ENCODE measurements around the gene CCL27.

Gene CCL27

DNA sequence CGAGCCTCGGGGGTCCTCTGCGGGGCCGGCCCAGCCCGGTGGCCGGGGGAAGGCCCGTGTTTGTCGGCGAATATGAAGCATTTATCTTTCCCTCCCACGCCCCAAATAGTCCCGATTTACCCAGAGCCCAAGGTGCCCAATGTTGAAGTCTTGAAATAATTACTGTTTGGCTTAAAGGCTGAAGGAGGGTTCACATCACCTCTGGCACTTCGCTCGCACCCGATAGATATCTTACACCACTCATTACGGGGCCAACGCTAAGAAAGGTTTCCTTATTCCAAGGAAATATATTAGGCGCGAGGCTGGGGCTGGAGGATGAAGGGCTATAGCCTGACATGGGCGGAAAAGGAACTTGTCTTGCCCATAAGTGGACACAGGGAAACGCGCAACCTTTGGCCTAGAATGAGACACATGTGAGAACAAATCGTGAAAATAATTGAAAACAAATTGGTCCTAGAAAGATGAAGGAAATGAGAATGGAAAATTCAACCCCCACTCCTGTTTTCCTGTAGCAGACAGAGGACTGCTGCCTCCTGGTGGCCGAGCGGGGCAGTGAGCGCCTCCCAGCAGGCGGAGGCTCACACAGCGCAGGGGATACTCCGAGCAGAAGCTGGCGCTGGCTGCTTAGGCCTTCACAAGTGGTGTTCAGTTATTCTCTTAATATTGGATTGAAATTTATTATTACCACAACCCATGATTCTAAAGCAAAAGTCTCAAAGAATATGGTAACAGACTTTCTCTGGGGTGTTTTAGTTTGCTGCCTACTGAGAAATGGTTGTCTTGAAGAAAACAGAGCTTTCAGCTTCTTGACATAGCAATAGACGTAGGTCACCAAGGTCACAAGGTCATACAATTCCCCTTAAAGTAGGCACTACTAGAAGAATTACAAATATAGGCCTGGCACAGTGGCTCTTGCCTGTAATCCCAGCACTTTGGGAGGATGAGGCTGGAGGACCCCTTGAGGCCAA is 39.6 kb upstream of the CCL27 start:
- peak; percentile 92 for DNase-seq (ENCODE audit: low read depth)
- H3K4me3 ChIP-seq (ENCODE audit: control insufficient read depth, low read depth, low read length): peak overlapping the region; percentile 58
- TF ChIP-seq, protein P1, sequence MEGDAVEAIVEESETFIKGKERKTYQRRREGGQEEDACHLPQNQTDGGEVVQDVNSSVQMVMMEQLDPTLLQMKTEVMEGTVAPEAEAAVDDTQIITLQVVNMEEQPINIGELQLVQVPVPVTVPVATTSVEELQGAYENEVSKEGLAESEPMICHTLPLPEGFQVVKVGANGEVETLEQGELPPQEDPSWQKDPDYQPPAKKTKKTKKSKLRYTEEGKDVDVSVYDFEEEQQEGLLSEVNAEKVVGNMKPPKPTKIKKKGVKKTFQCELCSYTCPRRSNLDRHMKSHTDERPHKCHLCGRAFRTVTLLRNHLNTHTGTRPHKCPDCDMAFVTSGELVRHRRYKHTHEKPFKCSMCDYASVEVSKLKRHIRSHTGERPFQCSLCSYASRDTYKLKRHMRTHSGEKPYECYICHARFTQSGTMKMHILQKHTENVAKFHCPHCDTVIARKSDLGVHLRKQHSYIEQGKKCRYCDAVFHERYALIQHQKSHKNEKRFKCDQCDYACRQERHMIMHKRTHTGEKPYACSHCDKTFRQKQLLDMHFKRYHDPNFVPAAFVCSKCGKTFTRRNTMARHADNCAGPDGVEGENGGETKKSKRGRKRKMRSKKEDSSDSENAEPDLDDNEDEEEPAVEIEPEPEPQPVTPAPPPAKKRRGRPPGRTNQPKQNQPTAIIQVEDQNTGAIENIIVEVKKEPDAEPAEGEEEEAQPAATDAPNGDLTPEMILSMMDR (conservative IDR thresholded peaks at IDR 0.05; ENCODE audit: control insufficient read depth, insufficient read depth, low read depth, low read length): peak; percentile 99

DNA sequence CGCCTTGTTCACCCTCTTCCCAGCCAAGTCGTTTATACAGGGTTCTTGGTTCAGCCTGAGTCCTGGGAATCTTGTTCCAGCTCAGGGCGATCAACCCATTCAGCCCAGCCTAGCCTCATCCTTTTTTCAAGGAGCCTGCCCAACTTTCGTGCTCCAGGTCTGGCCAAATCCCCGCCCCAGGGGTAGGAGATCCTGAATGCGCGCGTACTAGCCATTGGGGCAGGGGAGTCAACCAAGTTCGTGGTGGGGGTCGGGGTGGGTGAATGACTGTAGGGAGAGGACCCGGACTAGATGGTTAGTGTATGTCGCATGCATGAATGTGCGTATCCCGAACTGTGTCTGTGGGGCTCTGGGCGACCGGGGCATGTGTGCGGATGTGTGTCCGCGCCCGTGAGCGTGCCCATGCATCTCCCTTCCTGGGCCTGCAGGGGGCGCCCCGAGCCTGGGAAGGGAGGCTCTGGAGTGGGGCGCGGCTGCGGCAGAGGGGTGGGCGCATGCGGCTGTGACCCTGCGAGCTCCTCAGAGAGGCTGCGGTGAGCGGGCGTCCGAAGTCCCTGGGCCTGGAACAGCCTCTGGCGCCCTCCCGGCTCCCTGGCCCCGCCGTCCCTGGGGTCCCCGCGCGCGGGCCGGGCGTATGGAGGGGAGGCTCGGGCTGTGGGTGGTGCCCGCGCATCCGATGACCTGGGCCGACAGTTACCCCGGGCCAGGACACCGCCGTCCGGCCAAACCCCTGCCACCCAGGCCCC is 38.7 kb upstream of the CCL27 start:
- DNase-seq (ENCODE audit: low read depth): peak; percentile 46

DNA sequence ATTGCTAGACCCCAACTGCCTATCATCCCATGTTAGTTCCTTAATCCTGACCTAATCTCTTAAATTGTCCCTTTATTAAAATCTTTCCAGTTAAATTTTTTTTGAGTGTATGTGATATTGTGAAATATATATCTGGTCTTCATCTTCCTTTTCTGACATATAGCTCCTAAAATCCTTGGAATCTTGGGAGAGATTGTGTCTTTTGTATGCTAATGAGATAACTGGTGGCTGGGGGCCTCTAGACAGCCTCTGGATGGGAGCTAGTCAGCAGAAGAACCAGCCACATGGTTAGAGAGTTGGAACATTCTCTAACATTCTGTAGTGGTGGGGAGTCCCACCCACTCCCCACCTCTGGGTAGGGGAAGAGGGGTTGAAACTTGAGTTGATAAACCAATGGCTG is 32.4 kb upstream of the CCL27 start:
- DNase-seq (ENCODE audit: low read depth): no peak
- TF ChIP-seq, protein P1 (conservative IDR thresholded peaks at IDR 0.05; ENCODE audit: control insufficient read depth, insufficient read depth, low read depth, low read length): no peak
- H3K4me3 ChIP-seq (ENCODE audit: control insufficient read depth, low read depth, low read length): no peak overlapping the region

More for the DNA sequence above, 38.7 kb upstream of the CCL27 start:
- TF ChIP-seq, protein P1 (conservative IDR thresholded peaks at IDR 0.05; ENCODE audit: control insufficient read depth, insufficient read depth, low read depth, low read length): peak; percentile 65
- H3K4me3 ChIP-seq (ENCODE audit: control insufficient read depth, low read depth, low read length): peak overlapping the region; percentile 58

DNA sequence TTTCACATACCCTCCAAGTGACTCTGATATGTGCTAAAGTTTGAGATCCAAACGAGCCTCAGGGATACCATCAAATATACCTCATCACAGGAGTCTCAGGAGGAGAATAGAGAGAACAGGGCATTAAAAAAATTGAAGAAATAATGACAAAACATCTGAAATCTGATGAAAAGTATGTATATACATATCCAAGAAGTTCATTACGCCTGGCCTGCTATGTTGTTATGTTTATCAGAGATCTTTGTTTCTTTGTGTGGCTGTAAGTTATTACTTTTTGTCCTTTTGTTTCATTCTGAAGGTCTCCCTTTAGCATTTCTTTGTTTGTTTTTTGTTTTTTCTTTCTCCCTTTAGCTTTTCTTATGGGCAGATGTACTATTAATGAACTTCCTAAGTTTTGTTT is 31.1 kb upstream of the CCL27 start:
- DNase-seq (ENCODE audit: low read depth): no peak
- no peak overlapping the region for H3K4me3 ChIP-seq (ENCODE audit: control insufficient read depth, low read depth, low read length)
- TF ChIP-seq, protein P1 (conservative IDR thresholded peaks at IDR 0.05; ENCODE audit: control insufficient read depth, insufficient read depth, low read depth, low read length): no peak

DNA sequence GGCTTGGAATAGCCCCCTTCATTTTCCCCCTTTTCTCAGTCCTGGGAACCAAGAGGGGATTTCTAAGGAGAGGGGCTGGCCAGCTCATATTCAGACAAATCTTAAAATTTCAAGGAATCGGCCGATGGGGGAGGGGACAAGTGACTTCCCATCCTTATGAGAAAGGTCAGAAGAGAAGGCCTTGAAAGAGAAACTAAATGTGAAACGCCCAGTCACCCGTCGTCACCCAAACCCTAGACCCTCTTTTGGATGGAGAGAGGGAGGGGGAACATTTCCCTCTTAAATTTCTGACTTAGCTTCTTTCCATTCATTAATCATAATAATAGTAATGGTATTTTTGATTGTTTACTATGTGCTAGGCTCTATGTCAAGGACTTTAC is 29.5 kb upstream of the CCL27 start:
- no peak for DNase-seq (ENCODE audit: low read depth)
- H3K4me3 ChIP-seq (ENCODE audit: control insufficient read depth, low read depth, low read length): no peak overlapping the region
- TF ChIP-seq, protein P1 (conservative IDR thresholded peaks at IDR 0.05; ENCODE audit: control insufficient read depth, insufficient read depth, low read depth, low read length): no peak

DNA sequence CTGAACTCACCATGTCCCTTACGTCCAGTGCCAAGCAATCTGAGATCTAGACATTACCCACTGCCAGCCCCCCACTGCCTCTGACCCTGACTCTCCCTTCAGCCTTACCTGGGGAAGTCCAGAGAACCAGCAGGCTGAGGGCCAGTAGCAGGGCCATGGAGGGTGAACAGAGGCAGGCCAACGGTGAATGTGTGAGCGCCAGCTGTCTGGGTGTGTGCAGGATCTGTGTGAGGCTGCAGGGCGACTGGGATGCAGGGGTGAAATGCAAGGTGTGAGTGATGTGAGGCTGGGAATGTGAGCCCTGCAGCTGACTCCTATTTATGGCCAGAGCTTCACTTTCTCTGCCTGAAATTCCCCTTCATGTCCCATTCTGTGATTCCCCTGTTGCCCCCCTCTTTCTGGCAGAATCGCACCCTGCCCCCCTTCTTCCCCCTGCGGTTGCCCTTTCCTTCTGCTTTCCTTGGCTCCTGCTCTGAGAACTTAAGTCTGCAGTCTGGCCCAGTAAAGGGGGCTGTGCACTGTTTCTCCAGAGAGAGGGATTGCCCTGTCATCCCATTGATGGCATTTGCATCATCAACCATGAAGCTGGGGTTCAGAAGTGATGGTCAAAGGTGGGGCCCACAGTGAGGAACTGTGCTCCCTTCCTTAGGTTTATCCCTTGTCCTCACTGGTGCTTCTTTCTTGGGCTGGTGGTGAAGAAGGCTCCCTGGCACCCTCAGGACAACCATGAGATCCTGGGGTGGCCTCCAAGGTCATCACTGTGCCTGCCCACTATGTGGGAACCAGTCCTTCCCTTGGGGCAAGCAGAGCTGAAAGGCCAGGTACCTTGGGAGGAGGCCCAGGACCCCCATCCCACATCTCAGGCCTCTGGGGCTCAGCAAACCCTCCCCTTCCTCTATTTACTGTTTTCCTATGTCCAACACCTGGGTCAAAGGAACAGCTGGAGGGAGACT is 28.8 kb upstream of the CCL27 start, which contains the start of gene CCL19:
TSS of gene CCL19 (minus strand) at position 294 of the 953 bp plus-strand sequence. CDS start at position 157, 137 bp downstream.
- DNase-seq (ENCODE audit: low read depth): no peak
- TF ChIP-seq, protein P1 (conservative IDR thresholded peaks at IDR 0.05; ENCODE audit: control insufficient read depth, insufficient read depth, low read depth, low read length): no peak
- no peak within 1 kb of the TSS for H3K4me3 ChIP-seq (ENCODE audit: control insufficient read depth, low read depth, low read length)
